GM21786 (cell line): Measurements from ENCODE around the gene CAPN14.

Source experiments
- ATAC-seq: cut with Tn5 transposase; IDR thresholded peaks from one replicate; pipeline ENCODE4 v1.9.1; 2021; ENCODE audit not compliant: unreplicated experiment

CAPN14 gene

GRCh38 chr2:31227711-31228125 is 10.4 kb upstream of the CAPN14 start:
- ATAC-seq, result no peak

GRCh38 chr2:31227110-31227509 is 9.8 kb upstream of the CAPN14 start:
- ATAC-seq, result no peak

- ATAC-seq, result no peak
Observed at GRCh38 chr2:31226266-31226665, 9.0 kb upstream of the CAPN14 start.

GRCh38 chr2:31223749-31224148 is 6.4 kb upstream of the CAPN14 start:
- no peak for ATAC-seq

GRCh38 chr2:31223026-31223425 is 5.7 kb upstream of the CAPN14 start:
- ATAC-seq, result no peak

GRCh38 chr2:31222071-31222470 is 4.8 kb upstream of the CAPN14 start:
- ATAC-seq, result no peak

GRCh38 chr2:31221544-31221943 is 4.2 kb upstream of the CAPN14 start:
- no peak for ATAC-seq

GRCh38 chr2:31219131-31219969 is 2.0 kb upstream of the CAPN14 start:
- ATAC-seq, result peak; percentile 73

- ATAC-seq, result peak; percentile 42
Observed at GRCh38 chr2:31216734-31217133, 581 bp downstream of the CAPN14 start.

GRCh38 chr2:31214444-31214915 is 2.8 kb downstream of the CAPN14 start:
- no peak for ATAC-seq

- no peak for ATAC-seq
Observed at GRCh38 chr2:31213601-31214443, 3.5 kb downstream of the CAPN14 start.

- ATAC-seq, result no peak
Observed at GRCh38 chr2:31212659-31213600, 4.4 kb downstream of the CAPN14 start.

- ATAC-seq, result no peak
Observed at GRCh38 chr2:31208240-31208639, 9.1 kb downstream of the CAPN14 start.

- ATAC-seq, result peak; percentile 58
Observed at GRCh38 chr2:31207790-31208189, 9.5 kb downstream of the CAPN14 start.

- ATAC-seq, result no peak
Observed at GRCh38 chr2:31205613-31206012, 11.7 kb downstream of the CAPN14 start.

- no peak for ATAC-seq
Observed at GRCh38 chr2:31205186-31205585, 12.1 kb downstream of the CAPN14 start.

- no peak for ATAC-seq
Observed at GRCh38 chr2:31204783-31205182, 12.5 kb downstream of the CAPN14 start.

GRCh38 chr2:31203916-31204315 is 13.4 kb downstream of the CAPN14 start:
- no peak for ATAC-seq

GRCh38 chr2:31202833-31203232 is 14.5 kb downstream of the CAPN14 start:
- ATAC-seq, result no peak

- no peak for ATAC-seq
Observed at GRCh38 chr2:31202041-31202440, 15.3 kb downstream of the CAPN14 start.

GRCh38 chr2:31200972-31201371 is 16.3 kb downstream of the CAPN14 start:
- ATAC-seq, result no peak
